OCI-LY1 (cell line): ENCODE results near the gene LHFPL4.

Experiments used
- EZH2 ChIP-seq: fragments of 200-600 bp; sonication (generic), shearing (Covaris generic); IDR thresholded peaks from 2 replicates; pipeline ENCODE4 v1.8.0; 2017; ENCODE audit warnings: borderline replicate concordance, mixed run types, mild to moderate bottlenecking, antibody characterized with exemption, low read length, moderate library complexity, mixed read lengths
- TF ChIP-seq, protein P1 (sequence below): fragments of 200-600 bp; sonication (generic), shearing (Covaris generic); IDR thresholded peaks from 2 replicates; pipeline ENCODE4 v1.5.1; 2017; ENCODE audit warnings: mild to moderate bottlenecking, antibody characterized with exemption, low read length, moderate library complexity, mixed read lengths

- TF ChIP-seq, protein P1, sequence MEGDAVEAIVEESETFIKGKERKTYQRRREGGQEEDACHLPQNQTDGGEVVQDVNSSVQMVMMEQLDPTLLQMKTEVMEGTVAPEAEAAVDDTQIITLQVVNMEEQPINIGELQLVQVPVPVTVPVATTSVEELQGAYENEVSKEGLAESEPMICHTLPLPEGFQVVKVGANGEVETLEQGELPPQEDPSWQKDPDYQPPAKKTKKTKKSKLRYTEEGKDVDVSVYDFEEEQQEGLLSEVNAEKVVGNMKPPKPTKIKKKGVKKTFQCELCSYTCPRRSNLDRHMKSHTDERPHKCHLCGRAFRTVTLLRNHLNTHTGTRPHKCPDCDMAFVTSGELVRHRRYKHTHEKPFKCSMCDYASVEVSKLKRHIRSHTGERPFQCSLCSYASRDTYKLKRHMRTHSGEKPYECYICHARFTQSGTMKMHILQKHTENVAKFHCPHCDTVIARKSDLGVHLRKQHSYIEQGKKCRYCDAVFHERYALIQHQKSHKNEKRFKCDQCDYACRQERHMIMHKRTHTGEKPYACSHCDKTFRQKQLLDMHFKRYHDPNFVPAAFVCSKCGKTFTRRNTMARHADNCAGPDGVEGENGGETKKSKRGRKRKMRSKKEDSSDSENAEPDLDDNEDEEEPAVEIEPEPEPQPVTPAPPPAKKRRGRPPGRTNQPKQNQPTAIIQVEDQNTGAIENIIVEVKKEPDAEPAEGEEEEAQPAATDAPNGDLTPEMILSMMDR = no peak
- no peak for TF ChIP-seq EZH2
Observed at GRCh38 chr3:9552252-9552999, 1.2 kb downstream of the LHFPL4 start.
